Spinal cord (tissue), 10 donors: ENCODE data around the gene TMEM181. TPM values are rescaled to one million over a fixed set of nuclear protein-coding genes. Genes with fewer than 3 reads are reported as not detected.
A peak's percentile ranks its signal among the peaks of the same experiment; 100 is the strongest.
"Not testable (repeated sequence)": the region's sequence is repeated elsewhere in the genome, so short reads cannot be mapped to it uniquely, and the experiment has no call there.

ENCODE experiments used
- DNase-seq, 6 donors: peaks; one replicate each; pipeline versions ENCODE4 v3.0.0 to v3.0.0-alpha.2; 2013 to 2015; ENCODE audit warnings: low spot score in 6 of 6, low read depth in 4 of 6
- H3K27ac ChIP-seq: one replicate; pipeline ENCODE4 v1.5.1; 2013; ENCODE audit warnings: low read depth, low read length, control low read depth
- H3K27me3 ChIP-seq: one replicate; pipeline ENCODE4 v1.6.1; 2013; ENCODE audit warnings: low read length; ENCODE audit not compliant: control insufficient read depth, insufficient read depth
- H3K36me3 ChIP-seq: one replicate; pipeline ENCODE4 v1.6.1; 2013; ENCODE audit warnings: low read length; ENCODE audit not compliant: control insufficient read depth, insufficient read depth
- H3K4me1 ChIP-seq: one replicate; pipeline ENCODE4 v1.6.1; 2013; ENCODE audit warnings: low read length; ENCODE audit not compliant: control insufficient read depth, insufficient read depth
- H3K4me3 ChIP-seq: one replicate; pipeline ENCODE4 v1.5.1; 2013; ENCODE audit warnings: low read depth, low read length, control low read depth
- H3K9me3 ChIP-seq: one replicate; pipeline ENCODE4 v1.6.1; 2013; ENCODE audit warnings: low read length; ENCODE audit not compliant: control insufficient read depth, insufficient read depth
- WGBS: methylation state at CpG from one replicate; pipeline ENCODE4 v1.1.5; 2013; ENCODE audit warnings: missing lambda C conversion rate; ENCODE audit not compliant: insufficient coverage; 5-methylcytosine and 5-hydroxymethylcytosine counted together
- polyA plus RNA-seq, 2 donors: library from polyadenylated mRNA; unstranded; fragments of 120-200 nt; gene quantifications; one replicate each; pipeline ENCODE4 v1.2.1, GENCODE V29; 2013; ENCODE audit not compliant: insufficient read length in 2 of 2
- total RNA-seq, 2 donors: library from RNA; depleted of rRNA in 1 of 2; stranded (reverse); fragments of 120-200 nt in 1 of 2; fragments of >200 nt in 1 of 2; gene quantifications; one replicate each; pipeline versions ENCODE4 v1.2.3 to v1.2.4, GENCODE V29; 2013 to 2014
- donor health status: healthy.

TMEM181 gene
- total and polyA plus RNA-seq, 4 donors = 31.8 to 59.0 (median 40.1) TPM

- WGBS = 25% methylated on average over 3 of the region's 3 CpGs
- peaks cover 2% of the 10 kb centered on the region for H3K9me3 ChIP-seq
- peaks cover 22% of the 10 kb centered on the region for H3K4me1 ChIP-seq
- no peak overlapping the region for H3K27ac ChIP-seq
- H3K27me3 ChIP-seq = peaks cover 6% of the 10 kb centered on the region
- peaks cover 7% of the 10 kb centered on the region for H3K36me3 ChIP-seq
- peak in 2 of 6 donors; percentile 60 to 79 for DNase-seq
- H3K4me3 ChIP-seq = no peak overlapping the region
These were observed 40.6 kb upstream of the TMEM181 start for GRCh38 chr6:158519300-158519699.

GRCh38 chr6:158519761-158520160 is 40.1 kb upstream of the TMEM181 start:
- Histone ChIP-seq H3K9me3 (peaks cover 2% of the 10 kb centered on the region), H3K27me3 (peaks cover 6% of the 10 kb centered on the region), H3K36me3 (peaks cover 3% of the 10 kb centered on the region), H3K27ac (no peak overlapping the region), H3K4me1 (peaks cover 22% of the 10 kb centered on the region), H3K4me3 (no peak overlapping the region)
- WGBS = 82% methylated on average over 3 of the region's 4 CpGs
- no peak for DNase-seq

- not testable (repeated sequence) for H3K36me3 ChIP-seq, H3K9me3 ChIP-seq
- WGBS = 91% methylated on average over 6 of the region's 7 CpGs
These were observed 38.9 kb upstream of the TMEM181 start for GRCh38 chr6:158520975-158521374.

DNA sequence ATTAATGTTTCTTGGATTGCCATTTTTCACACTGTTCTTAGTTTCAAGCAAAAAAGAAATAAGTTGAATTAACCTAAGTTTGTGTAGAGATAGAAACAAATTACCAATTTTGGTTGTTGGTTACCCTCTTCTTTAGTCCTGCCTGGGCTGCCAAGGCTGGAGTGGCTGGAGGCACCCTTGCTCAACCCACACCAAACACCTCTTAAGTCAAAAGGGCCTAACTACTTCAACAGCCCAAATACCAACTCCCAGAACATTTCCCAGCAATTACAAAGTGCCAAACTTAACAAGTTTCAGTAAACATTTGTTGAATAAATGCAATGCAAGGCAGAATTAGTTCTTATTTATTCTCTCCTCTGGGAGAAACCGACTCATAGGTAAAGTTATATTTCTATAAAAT is 38.1 kb upstream of the TMEM181 start:
- Histone ChIP-seq H3K36me3 (peaks cover 3% of the 10 kb centered on the region), H3K27ac (no peak overlapping the region), H3K4me1 (peaks cover 13% of the 10 kb centered on the region), H3K27me3 (peaks cover 2% of the 10 kb centered on the region), H3K4me3 (no peak overlapping the region), H3K9me3 (peaks cover 3% of the 10 kb centered on the region)
- no peak for DNase-seq
- WGBS = no CpG with 5 or more reads among the region's 1 CpG

More at GRCh38 chr6:158520975-158521374, 38.9 kb upstream of the TMEM181 start:
- H3K27me3 ChIP-seq, DNase-seq, H3K27ac ChIP-seq, H3K4me3 ChIP-seq: not testable (repeated sequence)
- H3K4me1 ChIP-seq = peaks cover 20% of the 10 kb centered on the region

GRCh38 chr6:158522616-158523015 is 37.3 kb upstream of the TMEM181 start:
- Histone ChIP-seq H3K9me3 (peaks cover 4% of the 10 kb centered on the region), H3K27me3 (peaks cover 2% of the 10 kb centered on the region), H3K36me3 (peaks cover 3% of the 10 kb centered on the region), H3K27ac (no peak overlapping the region), H3K4me3 (no peak overlapping the region), H3K4me1 (peaks cover 13% of the 10 kb centered on the region)
- 96% methylated on average over 5 of the region's 11 CpGs for WGBS
- DNase-seq = no peak

GRCh38 chr6:158524311-158524710 is 35.6 kb upstream of the TMEM181 start:
- WGBS = 95% methylated on average over 15 of the region's 15 CpGs
- H3K27ac ChIP-seq = no peak overlapping the region
- DNase-seq = no peak
- H3K27me3 ChIP-seq = no peaks in the 10 kb centered on the region
- peaks cover 6% of the 10 kb centered on the region for H3K9me3 ChIP-seq
- no peak overlapping the region for H3K4me3 ChIP-seq
- peaks cover 6% of the 10 kb centered on the region for H3K4me1 ChIP-seq
- H3K36me3 ChIP-seq = peaks cover 3% of the 10 kb centered on the region

GRCh38 chr6:158527858-158528257 is 32.0 kb upstream of the TMEM181 start:
- DNase-seq, H3K36me3 ChIP-seq, H3K4me1 ChIP-seq, H3K9me3 ChIP-seq, H3K4me3 ChIP-seq, H3K27me3 ChIP-seq, H3K27ac ChIP-seq: not testable (repeated sequence)
- WGBS = no CpG with 5 or more reads among the region's 1 CpG

DNA sequence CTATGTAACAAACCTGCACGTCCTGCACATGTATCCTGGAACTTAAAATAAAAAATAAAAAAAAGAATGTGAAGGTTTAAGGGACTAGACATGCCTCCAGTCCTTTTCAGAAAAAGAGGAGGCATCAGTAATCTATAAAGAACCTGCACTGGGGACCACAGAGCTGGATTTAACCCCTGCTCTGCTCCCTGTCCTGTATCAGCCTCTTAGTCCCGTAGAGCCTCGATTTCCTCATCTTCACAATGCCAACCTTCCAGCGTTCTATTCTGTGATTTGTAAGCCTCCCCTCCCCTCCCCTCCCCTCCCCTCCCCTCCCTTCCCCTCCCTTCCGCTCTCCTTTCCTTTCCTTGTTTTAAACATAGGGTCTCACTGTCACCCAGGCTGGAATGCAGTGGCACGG is 31.1 kb upstream of the TMEM181 start:
- WGBS = 65% methylated on average over 3 of the region's 6 CpGs

DNA sequence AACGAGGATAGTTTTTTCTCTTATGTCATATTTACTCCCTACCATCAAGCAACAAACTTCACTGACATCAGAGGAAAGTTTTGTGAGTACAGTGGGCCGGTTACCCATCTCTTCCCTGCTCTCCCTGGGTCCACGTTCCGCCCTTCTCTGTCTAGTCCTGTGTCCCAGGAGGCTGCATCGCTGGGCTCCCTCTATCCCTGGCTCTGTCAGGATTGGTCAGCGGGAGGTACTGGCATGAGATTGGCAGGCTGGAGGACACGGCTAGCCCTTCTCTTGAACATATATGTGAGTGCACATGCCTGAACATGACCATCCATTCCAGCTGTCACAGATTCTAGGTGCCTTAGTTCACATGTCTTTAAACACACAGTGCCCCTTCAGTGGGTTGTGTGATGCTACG is 30.3 kb upstream of the TMEM181 start:
- Histone ChIP-seq H3K4me1 (no peaks in the 10 kb centered on the region), H3K4me3 (no peak overlapping the region), H3K27me3 (no peaks in the 10 kb centered on the region), H3K9me3 (peaks cover 4% of the 10 kb centered on the region), H3K27ac (no peak overlapping the region), H3K36me3 (no peaks in the 10 kb centered on the region)
- WGBS = 73% methylated on average over 6 of the region's 8 CpGs
- no peak for DNase-seq

More for the DNA sequence above, 31.1 kb upstream of the TMEM181 start:
- H3K4me3 ChIP-seq = no peak overlapping the region
- no peak overlapping the region for H3K27ac ChIP-seq
- no peaks in the 10 kb centered on the region for H3K27me3 ChIP-seq
- DNase-seq = no peak
- H3K9me3 ChIP-seq = peaks cover 6% of the 10 kb centered on the region
- peaks cover 3% of the 10 kb centered on the region for H3K36me3 ChIP-seq
- H3K4me1 ChIP-seq = no peaks in the 10 kb centered on the region

DNA sequence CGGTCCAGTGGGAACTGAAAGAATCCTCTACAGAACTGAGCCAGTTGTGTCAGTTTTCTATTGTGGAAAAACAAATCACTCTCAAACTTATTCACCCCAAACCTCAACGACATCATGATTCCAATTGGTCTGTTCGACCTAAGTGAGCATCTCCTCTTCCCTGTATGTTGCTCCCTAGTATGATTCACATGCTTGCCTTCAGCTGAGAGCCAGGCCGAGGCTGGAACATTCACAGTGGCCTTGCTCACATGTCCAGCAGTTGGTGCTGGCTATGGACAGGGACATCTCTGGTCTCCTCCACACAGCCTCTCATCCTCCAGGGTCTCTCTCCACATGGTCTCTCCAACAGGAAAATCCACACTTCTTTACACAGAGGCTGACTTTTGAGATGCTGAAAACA is 28.3 kb upstream of the TMEM181 start:
- WGBS = 67% methylated on average over 3 of the region's 4 CpGs
- Histone ChIP-seq H3K4me3 (no peak overlapping the region), H3K27me3 (no peaks in the 10 kb centered on the region)

More for the DNA sequence above, 28.3 kb upstream of the TMEM181 start:
- H3K9me3 ChIP-seq = peaks cover 4% of the 10 kb centered on the region
- peaks cover 4% of the 10 kb centered on the region for H3K4me1 ChIP-seq
- no peaks in the 10 kb centered on the region for H3K36me3 ChIP-seq
- DNase-seq = no peak
- H3K27ac ChIP-seq = no peak overlapping the region
